ENCODE measurements around the gene TBC1D22A. TPM values are rescaled to one million over a fixed set of nuclear protein-coding genes. Genes with fewer than 3 reads are reported as not detected.

The TBC1D22A gene
- total RNA-seq, 1 donor from 2014 or later: 10.6 TPM

- Histone ChIP-seq H3K4me1 (no peaks in the 10 kb centered on the region), H3K27ac (no peak overlapping the region), H3K9ac (no peak overlapping the region), H3F3A (ENCODE audit: low read depth) (no peaks in the 10 kb centered on the region), H2AFZ (replicated peaks) (no peak overlapping the region), H3K4me2 (no peak overlapping the region), H3K4me3 (no peak overlapping the region), H3K27me3 (no peaks in the 10 kb centered on the region), H4K20me1 (ENCODE audit: low read depth) (no peaks in the 10 kb centered on the region), H3K9me3 (ENCODE audit: low read depth) (peaks cover 4% of the 10 kb centered on the region), H3K36me3 (no peaks in the 10 kb centered on the region), H3K79me2 (ENCODE audit: low read depth) (no peaks in the 10 kb centered on the region)
- Mint-ChIP-seq H3K9me3 (no peaks in the 10 kb centered on the region), H3K27ac (no peak overlapping the region), H3K4me1 (no peaks in the 10 kb centered on the region), H3K27me3 (ENCODE audit: insufficient read depth, low read depth) (peaks cover 6% of the 10 kb centered on the region), H3K36me3 (peaks cover 2% of the 10 kb centered on the region), H3K4me3 (no peak overlapping the region)
- TF ChIP-seq CTCF (IDR thresholded peaks at IDR 0.05) (no peak), EZH2phosphoT487 (IDR thresholded peaks at IDR 0.05) (no peak), EZH2 (IDR thresholded peaks at IDR 0.05) (no peak)
- no peak for DNase-seq (ENCODE audit: low spot score)
These were observed 412.9 kb downstream of the TBC1D22A start for GRCh38 chr22:47175151-47176025.

- H3K36me3 ChIP-seq: no peaks in the 10 kb centered on the region
- no peaks in the 10 kb centered on the region for H3K4me1 ChIP-seq
- no peaks in the 10 kb centered on the region for H3K79me2 ChIP-seq (ENCODE audit: low read depth)
- no peak overlapping the region for H3K27ac ChIP-seq
- no peak overlapping the region for H3K4me3 ChIP-seq
- Mint-ChIP-seq H3K9me3 (no peaks in the 10 kb centered on the region), H3K27me3 (ENCODE audit: insufficient read depth, low read depth) (peaks cover 6% of the 10 kb centered on the region), H3K4me1 (no peaks in the 10 kb centered on the region), H3K27ac (no peak overlapping the region), H3K36me3 (peaks cover 2% of the 10 kb centered on the region), H3K4me3 (no peak overlapping the region)
- H3K9me3 ChIP-seq (ENCODE audit: low read depth): peaks cover 6% of the 10 kb centered on the region
- H4K20me1 ChIP-seq (ENCODE audit: low read depth): no peaks in the 10 kb centered on the region
- no peak overlapping the region for H3K9ac ChIP-seq
- H3F3A ChIP-seq (ENCODE audit: low read depth): no peaks in the 10 kb centered on the region
- no peak overlapping the region for H3K4me2 ChIP-seq
- no peak overlapping the region for H2AFZ ChIP-seq (replicated peaks)
- TF ChIP-seq EZH2phosphoT487 (IDR thresholded peaks at IDR 0.05) (no peak), CTCF (IDR thresholded peaks at IDR 0.05) (no peak), EZH2 (IDR thresholded peaks at IDR 0.05) (no peak)
- H3K27me3 ChIP-seq: no peaks in the 10 kb centered on the region
- no peak for DNase-seq (ENCODE audit: low spot score)
These were observed 413.6 kb downstream of the TBC1D22A start for GRCh38 chr22:47176026-47176389.

- Histone ChIP-seq H3K4me1 (no peaks in the 10 kb centered on the region), H3K36me3 (no peaks in the 10 kb centered on the region), H3K27ac (no peak overlapping the region), H3K27me3 (no peaks in the 10 kb centered on the region), H2AFZ (replicated peaks) (no peak overlapping the region), H4K20me1 (ENCODE audit: low read depth) (no peaks in the 10 kb centered on the region), H3K9me3 (ENCODE audit: low read depth) (peaks cover 10% of the 10 kb centered on the region), H3K4me2 (no peak overlapping the region), H3K4me3 (no peak overlapping the region), H3K79me2 (ENCODE audit: low read depth) (no peaks in the 10 kb centered on the region), H3K9ac (no peak overlapping the region), H3F3A (ENCODE audit: low read depth) (no peaks in the 10 kb centered on the region)
- Mint-ChIP-seq H3K4me3 (no peak overlapping the region), H3K4me1 (no peaks in the 10 kb centered on the region), H3K27me3 (ENCODE audit: insufficient read depth, low read depth) (peaks cover 6% of the 10 kb centered on the region), H3K9me3 (no peaks in the 10 kb centered on the region), H3K27ac (no peak overlapping the region), H3K36me3 (peaks cover 2% of the 10 kb centered on the region)
- DNase-seq (ENCODE audit: low spot score): no peak
- TF ChIP-seq CTCF (IDR thresholded peaks at IDR 0.05): no peak
These were observed 414.3 kb downstream of the TBC1D22A start for GRCh38 chr22:47176573-47177333.

Measured in neural progenitor cell (in vitro differentiated cells).